ENCODE results near the gene RPS14. TPM values are rescaled to one million over a fixed set of nuclear protein-coding genes. Genes with fewer than 3 reads are reported as not detected.

Gene RPS14
- total and polyA plus RNA-seq, 2 of the 8 experiments (the other 6 are each of a cell fraction or from before 2014, with no cell fraction given) = 2,548 to 6,423 TPM

DNA sequence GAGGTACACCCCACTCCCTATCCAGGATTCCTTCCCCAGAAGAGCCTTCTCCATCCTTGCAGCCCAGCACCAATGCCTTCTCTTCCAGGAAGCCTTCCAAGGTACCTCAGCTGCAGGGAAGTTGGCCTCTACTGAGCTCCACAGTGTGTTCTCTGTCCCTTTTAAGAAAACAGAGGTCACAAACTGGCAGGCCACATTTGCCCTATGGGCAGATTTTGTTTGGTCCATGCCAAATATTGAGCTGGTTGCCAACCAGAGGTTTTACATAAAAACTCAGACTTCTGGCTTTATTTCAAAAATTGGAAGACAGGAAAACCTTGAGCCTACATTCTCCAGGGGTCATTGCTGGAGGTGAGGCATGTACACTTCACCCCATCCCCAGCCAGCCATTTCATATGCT lies 49.4 kb upstream of the RPS14 start:
- no peak overlapping the region for H2AFZ ChIP-seq (ENCODE audit: low read length)
- no peak overlapping the region for H3K27ac ChIP-seq (ENCODE audit: low read depth, low read length)
- no peak overlapping the region for H3K56ac ChIP-seq (replicated peaks; ENCODE audit: insufficient read length, low read depth, low read length)
- H3K9ac ChIP-seq (replicated peaks in 1 of 4; ENCODE audit: extremely low read depth in 1 of 4, low read depth in 3 of 4, low read length in 3 of 4) = peak overlapping the region in 3 of 4 experiments; percentile 8 to 37 (median 20); a peak in 2 of 7 replicates
- no peak overlapping the region for H3K23ac ChIP-seq (ENCODE audit: insufficient read length)
- peak overlapping the region; percentile 95; the same call in 1 of the 2 replicates for H2BK12ac ChIP-seq (ENCODE audit: low read depth, low read length)
- H4K8ac ChIP-seq (ENCODE audit: extremely low read depth, insufficient read depth, low read length) = no peak overlapping the region
- ChIA-PET POLR2A (ENCODE audit: partially characterized antibody) (interaction anchor here (0.6 to 9.3 kb wide), 15 partner anchors 8 to 107 kb away, joined by 3 to 122 read pairs (median 7); partner anchors contain the start of genes NDST1 and RPS14), CTCF (ENCODE audit: partially characterized antibody) (interaction anchor here (0.8 to 32.0 kb wide), 10 partner anchors 6 to 62 kb away, joined by 3 to 571 read pairs (median 5); partner anchors contain the start of gene NDST1)
- no peak for TF ChIP-seq RBBP5 (IDR thresholded peaks at IDR 0.05; ENCODE audit: borderline replicate concordance, low read depth, low read length)
- TF ChIP-seq TAF1 (IDR thresholded peaks at IDR 0.05; ENCODE audit: low read depth, low read length) = 0 out of 2 replicates have a peak, but pooled peaks have one; percentile 2
- H2AK5ac ChIP-seq (ENCODE audit: low read depth, low read length) = peak overlapping the region; percentile 45; the same call in 1 of the 2 replicates
- peaks cover 21 to 28% (median 24%) of the 10 kb centered on the region in 4 experiments for H3K4me1 ChIP-seq (replicated peaks in 1 of 4; ENCODE audit: control insufficient read depth in 3 of 4, insufficient read depth in 4 of 4, low read length in 3 of 4)
- FAIRE-seq (no peak), DNase-seq (ENCODE audit: low read depth in 1 of 2, low spot score in 2 of 2) (no peak)
- no peak overlapping the region for H4K91ac ChIP-seq (replicated peaks; ENCODE audit: insufficient read length, low read length)
- peak overlapping the region; percentile 18 for H4K5ac ChIP-seq (ENCODE audit: insufficient read length, low read depth, low read length)
- no peaks in the 10 kb centered on the region; the same call in 1 of the 2 replicates for H3K23me2 ChIP-seq (ENCODE audit: low read depth, low read length)
- H3K14ac ChIP-seq (ENCODE audit: insufficient read length) = no peak overlapping the region
- no peak overlapping the region for H2BK15ac ChIP-seq (ENCODE audit: low read length)
- H3K4ac ChIP-seq (replicated peaks; ENCODE audit: insufficient read length, low read depth, low read length) = no peak overlapping the region
- H2BK5ac ChIP-seq (ENCODE audit: low read depth, low read length) = peak overlapping the region; percentile 71
- H3K4me3 ChIP-seq (ENCODE audit: extremely low read depth in 1 of 4, insufficient read depth in 2 of 4, low read depth in 3 of 4, low read length in 4 of 4) = peak overlapping the region in 1 of 4 experiments; percentile 24; a peak in 2 of 8 replicates
- H3K27me3 ChIP-seq (replicated peaks in 1 of 4; ENCODE audit: control insufficient read depth in 3 of 4, extremely low read depth in 1 of 4, insufficient read depth in 3 of 4, low read length in 3 of 4) = no peaks in the 10 kb centered on the region
- peaks cover 4 to 16% of the 10 kb centered on the region in 2 experiments for H4K20me1 ChIP-seq (replicated peaks in 1 of 2; ENCODE audit: control insufficient read depth in 1 of 2, insufficient read depth in 2 of 2, low read length in 2 of 2)
- H3K4me2 ChIP-seq (ENCODE audit: insufficient read depth in 1 of 2, low read depth in 2 of 2, low read length in 2 of 2) = peak overlapping the region; percentile 51 to 65
- no peaks in the 10 kb centered on the region for H3K36me3 ChIP-seq (ENCODE audit: control insufficient read depth in 2 of 4, insufficient read depth in 4 of 4, low read length in 3 of 4)
- H3K9me3 ChIP-seq (ENCODE audit: insufficient read depth in 2 of 2, low read depth in 1 of 2, low read length in 1 of 2) = no peaks in the 10 kb centered on the region
- peak overlapping the region; percentile 7 for H2BK120ac ChIP-seq (replicated peaks; ENCODE audit: low read depth, low read length)
- peak overlapping the region; percentile 93 for H3K18ac ChIP-seq (ENCODE audit: extremely low read depth, low read length)
- peaks cover 13 to 87% of the 10 kb centered on the region in 2 experiments; a peak in 3 of 4 replicates for H3K79me2 ChIP-seq (ENCODE audit: control insufficient read depth in 1 of 2, insufficient read depth in 2 of 2, low read length in 2 of 2)
- peak overlapping the region; percentile 82 for H2BK20ac ChIP-seq (ENCODE audit: low read length)
- H3K79me1 ChIP-seq (ENCODE audit: low read depth, low read length) = peaks cover 25% of the 10 kb centered on the region
